Posterior cingulate gyrus (tissue), 11 donors: ENCODE data around the gene DCST2.

Source experiments
- DNase-seq, 10 donors: peaks; one replicate each; pipeline versions ENCODE4 v3.0.0 to v3.0.0-alpha.2; 2020 to 2021; ENCODE audit warnings: mixed read lengths in 3 of 10
- intact Hi-C: fragments of 100-400 bp; cut with DNase I; formaldehyde crosslinking; loops from one replicate; pipeline ENCODE4 v1.15.1; 2023

Gene DCST2

DNA sequence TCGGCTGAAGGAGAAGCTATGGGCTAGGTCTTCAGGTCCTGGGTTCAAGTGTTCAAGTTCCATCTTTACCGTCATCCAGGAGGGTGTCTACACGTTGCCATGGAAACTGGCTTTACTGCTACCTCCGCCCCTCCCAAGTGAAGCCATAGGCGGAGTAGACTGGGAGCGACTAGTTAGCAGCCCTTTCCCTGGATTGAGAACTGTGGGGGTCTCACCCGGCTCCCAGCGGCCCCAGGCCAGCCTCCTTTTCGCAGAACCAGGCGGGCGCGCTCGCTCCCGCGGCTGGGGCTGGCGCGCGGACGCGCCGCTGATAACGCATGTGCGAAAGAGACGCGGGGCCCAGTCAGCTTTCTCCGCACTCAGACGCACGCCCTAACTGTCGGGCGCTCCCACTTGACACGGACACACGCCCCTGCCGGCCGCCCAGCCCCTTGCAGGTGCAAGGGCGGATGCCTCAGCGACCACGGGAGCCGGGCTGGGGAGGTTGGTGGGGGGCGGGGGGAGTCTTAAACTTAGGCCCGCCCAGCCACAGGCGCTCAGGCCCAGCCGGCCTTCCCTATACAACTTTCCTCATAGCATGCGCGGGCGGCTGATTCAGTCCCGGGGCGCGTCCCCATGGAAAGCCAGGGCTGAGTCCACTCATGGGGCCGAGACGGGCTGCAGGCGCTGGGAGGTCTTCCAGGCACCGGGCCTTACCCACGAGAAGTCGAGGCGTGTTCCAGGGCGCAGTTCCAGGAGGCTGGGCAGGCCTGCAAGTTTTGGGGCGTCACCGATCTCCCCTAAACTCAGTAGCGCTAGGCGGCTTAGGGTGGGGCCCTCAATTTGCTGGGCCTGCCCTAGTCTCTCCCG, 37.4 kb upstream of the DCST2 start:
- intact Hi-C loops: no loop called here
- peak; percentile 46 to 96 (median 72) for DNase-seq

DNA sequence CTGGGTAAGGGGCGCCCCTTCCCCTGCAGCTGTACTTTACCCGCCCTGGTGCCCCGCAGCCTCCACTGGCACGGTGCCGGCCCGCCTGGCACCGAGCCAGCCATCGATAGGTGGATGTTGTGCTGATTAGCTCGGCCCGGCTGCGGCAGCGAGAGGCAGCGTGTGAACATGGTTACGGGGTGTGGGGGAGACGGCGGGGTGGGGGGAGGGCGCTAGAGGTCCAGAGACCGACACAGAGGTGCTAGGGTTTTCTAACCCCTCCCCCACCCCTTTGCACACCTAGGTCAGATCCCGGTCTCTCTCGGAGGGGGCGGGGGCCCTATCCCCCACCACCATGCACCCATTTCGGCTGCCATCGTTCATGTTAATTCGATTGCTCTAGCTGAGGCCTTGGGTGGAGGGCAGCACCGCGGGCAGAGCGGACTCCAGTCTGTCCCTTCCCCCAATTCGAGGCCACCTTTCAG, 36.6 kb upstream of the DCST2 start:
- intact Hi-C loops: no loop called here
- peak in 1 of 10 donors; percentile 85 for DNase-seq

DNA sequence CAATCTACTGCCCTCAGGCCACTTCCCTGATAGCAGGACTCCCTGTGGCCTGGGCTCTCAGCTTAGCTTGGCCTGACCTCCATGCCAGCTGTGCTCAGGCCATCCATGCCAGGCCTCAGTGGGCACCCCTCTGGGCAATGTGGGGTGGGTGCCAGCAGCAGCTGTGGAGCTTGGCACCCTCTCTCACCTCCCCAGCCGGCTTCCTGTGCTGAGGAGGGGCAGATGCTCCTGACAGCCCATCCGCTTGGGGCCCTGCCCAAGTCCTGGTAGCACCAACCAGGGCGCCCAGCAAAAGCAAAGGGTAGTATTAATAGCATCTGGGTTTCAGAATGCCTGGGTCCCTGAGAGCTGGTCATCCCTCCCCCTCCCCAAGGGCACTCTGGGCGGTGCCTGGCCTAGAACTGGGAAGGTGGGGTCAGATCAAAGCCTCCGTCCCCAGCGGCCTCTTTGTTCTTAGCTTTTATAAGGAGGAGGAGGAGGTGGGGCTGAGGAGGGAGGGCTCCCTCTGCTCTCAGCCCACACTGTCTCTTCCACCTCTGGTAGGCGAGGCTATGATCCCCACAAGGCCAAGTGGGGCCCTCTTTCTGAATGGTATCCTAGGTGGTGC, 36.1 kb upstream of the DCST2 start:
- DNase-seq: peak in 3 of 10 donors; percentile 15 to 81 (median 71)
- intact Hi-C loops: loop anchor here (10.0 kb wide), 1 partner anchor 515 kb away; the partner anchor contains the start of gene UBE2Q1

DNA sequence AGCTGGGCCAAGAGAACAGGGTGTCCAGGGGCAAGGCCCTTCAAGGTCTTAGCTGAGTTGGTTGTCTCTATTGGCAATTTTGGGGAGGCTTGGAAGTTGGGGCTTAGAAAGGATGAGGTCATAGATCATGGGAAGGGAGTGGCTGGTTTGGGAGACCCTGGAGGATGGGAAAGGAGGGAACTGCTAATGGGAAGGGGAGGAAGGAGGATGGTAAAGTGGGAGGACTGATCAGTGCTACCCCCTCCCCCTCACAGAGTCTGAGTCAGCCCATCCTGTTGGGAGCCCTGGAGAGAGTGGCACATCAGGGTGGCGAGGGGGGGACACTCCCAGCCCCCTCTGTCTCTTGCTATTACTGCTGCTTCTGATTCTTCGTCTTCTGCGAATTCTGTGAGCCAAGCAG, 35.0 kb upstream of the DCST2 start:
- intact Hi-C loops: loop anchor here (10.0 kb wide), 1 partner anchor 514 kb away; the partner anchor contains the start of gene UBE2Q1
- no peak for DNase-seq

DNA sequence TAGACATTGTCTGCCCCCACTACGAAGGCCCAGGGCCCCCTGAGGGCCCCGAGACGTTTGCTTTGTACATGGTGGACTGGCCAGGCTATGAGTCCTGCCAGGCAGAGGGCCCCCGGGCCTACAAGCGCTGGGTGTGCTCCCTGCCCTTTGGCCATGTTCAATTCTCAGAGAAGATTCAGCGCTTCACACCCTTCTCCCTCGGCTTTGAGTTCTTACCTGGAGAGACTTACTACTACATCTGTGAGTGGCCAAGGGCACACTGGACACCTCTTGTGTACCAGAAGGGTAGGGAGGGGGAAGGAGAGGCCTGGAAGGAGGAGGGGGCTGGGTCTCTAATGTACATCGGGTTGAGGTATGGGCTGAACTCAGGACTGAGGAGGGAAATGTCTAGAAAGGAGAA, 33.2 kb upstream of the DCST2 start:
- intact Hi-C loops: loop anchor here (10.0 kb wide), 1 partner anchor 512 kb away; the partner anchor contains the start of gene UBE2Q1
- no peak for DNase-seq

DNA sequence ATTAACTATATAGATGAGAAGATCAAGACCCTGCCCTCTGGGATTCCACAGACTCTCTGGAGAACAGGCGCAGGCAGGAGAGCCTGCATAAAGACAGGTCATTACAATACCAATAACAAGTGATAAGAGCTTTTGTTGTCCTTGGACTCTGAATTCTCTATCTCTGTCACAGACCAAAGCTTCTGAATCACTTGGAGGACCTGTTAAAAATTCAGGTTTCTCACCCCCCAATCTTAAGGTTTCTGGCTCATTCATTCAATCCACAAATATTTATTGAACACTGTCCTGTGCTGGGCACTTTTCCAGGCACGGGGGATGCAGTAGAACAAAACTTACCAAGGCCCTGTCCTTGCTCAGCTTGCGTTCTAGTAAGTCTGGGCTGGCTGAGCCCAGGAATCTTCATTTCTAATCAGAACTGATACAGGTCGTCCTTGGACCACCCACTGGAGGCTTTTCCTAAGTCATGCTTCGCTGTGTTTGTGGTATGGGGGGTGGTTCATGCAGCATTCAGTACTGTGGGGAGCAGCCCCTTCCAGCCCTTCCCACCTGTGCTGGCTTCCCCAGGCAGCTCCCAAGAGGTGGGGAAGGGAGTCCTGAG, 31.4 kb upstream of the DCST2 start:
- intact Hi-C loops: loop anchor here (5.0 to 10.0 kb wide), 3 partner anchors 398 to 510 kb away; partner anchors contain the start of genes ADAR and UBE2Q1
- DNase-seq: peak in 1 of 10 donors; percentile 53

DNA sequence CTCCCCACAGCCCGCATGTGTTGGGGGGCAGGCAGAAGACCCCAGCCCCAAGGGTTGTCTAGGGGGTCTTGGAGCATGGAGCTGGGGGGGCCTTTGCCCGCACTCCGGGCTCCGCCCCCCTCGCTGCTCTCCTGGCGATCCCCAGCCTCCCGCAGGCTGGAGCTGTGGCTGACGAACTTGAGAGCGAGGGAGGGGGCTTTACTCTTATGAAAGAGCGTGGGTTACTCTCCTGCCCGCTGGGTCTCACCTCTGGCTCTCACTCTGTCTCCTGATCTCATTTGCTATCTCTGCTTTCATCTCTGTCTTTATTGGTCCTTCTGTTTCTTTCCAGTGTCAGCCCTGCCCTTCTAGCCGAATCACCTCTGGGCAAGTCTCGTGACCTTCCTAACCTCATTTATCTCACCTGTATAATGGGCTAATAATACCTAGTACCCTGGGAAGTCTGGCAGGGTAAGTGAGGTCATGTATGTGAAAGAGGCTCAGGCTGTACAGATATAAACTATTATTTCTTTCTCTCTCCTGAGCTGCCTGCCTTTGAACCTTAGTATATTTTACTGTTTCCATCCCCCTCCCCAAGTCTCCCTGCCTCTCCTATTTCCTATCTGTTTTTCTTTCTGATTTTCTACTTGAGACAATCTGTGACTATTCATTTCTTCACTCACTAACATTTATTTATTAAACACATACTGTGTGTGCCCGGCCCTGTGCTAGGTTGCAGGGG, 30.7 kb upstream of the DCST2 start:
- intact Hi-C loops: loop anchor here (5.0 to 10.0 kb wide), 3 partner anchors 397 to 509 kb away; partner anchors contain the start of genes ADAR and UBE2Q1

DNA sequence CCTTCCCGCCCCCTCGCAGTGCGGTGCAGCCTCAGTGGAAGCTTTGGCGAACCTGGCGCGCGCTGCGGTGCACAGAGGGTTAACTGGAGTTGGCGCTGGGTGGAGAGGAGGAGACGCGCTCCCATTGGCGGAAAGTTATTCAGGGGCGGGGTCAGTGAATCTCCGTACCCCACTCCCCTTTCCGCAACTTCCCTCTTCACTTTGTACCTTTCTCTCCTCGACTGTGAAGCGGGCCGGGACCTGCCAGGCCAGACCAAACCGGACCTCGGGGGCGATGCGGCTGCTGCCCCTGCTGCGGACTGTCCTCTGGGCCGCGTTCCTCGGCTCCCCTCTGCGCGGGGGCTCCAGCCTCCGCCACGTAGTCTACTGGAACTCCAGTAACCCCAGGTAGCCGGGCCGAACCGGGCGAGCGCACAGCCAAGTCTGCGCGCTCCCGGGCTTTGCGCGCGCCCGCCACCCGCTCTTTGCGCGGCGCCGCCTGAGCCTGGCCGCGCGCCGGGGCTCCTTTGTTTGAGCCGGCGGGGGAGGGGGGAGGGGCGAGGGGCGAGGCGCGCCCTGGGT, 30.0 kb upstream of the DCST2 start, which contains the start of gene EFNA4:
Gene EFNA4, plus strand, starts transcription at position 191 of the 561 bp plus-strand sequence. Its CDS starts 84 bp downstream, at position 275.
- intact Hi-C loops: loop anchor here (2.0 to 10.0 kb wide), 4 partner anchors 21 to 509 kb away; partner anchors contain the start of genes ADAR and UBE2Q1

More for the DNA sequence above, 30.7 kb upstream of the DCST2 start:
- DNase-seq: no peak

DNA sequence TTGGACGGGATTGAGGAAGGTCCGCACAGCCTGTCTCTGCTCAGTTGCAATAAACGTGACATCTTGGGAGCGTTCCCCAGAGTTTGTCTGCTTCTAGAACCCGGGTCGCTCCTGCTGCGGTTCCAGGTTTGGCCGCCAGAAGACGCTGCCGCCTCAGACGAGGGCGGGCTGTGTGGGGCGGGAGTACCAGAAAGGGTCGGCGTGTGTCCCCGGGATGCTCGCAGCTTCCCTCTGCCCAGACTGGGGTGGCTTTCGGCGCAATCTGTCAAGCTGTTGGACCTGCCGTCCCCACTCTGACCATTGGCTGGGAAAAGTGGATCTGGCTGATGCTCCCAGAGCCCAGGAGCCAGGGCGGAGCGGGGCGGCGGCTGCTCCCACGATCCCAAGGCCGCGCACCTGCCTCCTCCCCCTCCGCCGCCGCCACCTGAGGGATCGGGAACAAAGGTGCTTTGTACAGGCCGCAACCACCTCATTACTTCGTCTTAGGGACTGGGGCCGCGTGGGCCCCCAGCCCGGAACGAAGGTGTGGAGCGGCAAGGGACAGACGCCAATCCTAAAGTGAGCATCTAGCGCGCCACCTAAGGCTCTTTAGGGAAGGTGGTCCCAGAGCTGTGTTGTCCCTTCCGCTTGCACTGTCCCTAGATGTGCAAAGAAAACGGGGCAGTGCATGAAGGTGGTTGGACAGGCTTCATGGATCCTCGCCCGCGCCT, 29.3 kb upstream of the DCST2 start:
- intact Hi-C loops: loop anchor here (2.0 to 10.0 kb wide), 4 partner anchors 22 to 508 kb away; partner anchors contain the start of genes ADAR and UBE2Q1
- DNase-seq: peak in 4 of 10 donors; percentile 15 to 90 (median 64)

More for the DNA sequence above, 30.0 kb upstream of the DCST2 start, which contains the start of gene EFNA4:
- DNase-seq: peak in 7 of 10 donors; percentile 53 to 93 (median 67)

DNA sequence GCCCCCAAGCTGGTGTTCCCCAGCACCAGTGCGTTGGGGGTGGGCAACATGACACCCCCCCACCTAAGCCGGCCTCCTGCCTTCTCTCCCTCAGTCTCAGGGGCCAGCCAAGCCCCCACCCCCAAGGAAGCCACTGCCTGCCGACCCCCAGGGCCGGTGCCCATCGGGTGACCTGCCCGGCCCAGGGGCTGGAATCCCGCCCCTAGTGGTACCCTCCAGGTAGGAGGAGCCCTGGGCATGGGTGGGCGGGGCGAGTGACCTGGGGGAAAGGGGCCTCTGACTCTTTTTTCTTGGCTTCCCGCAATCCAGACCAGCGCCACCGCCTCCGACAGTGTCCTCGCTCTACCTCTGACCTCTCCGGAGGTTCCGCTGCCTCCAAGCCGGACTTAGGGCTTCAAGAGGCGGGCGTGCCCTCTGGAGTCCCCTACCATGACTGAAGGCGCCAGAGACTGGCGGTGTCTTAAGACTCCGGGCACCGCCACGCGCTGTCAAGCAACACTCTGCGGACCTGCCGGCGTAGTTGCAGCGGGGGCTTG, 28.6 kb upstream of the DCST2 start:
- peak in 1 of 10 donors; percentile 57 for DNase-seq
- intact Hi-C loops: loop anchor here (2.0 to 10.0 kb wide), 4 partner anchors 23 to 507 kb away; partner anchors contain the start of genes ADAR and UBE2Q1

DNA sequence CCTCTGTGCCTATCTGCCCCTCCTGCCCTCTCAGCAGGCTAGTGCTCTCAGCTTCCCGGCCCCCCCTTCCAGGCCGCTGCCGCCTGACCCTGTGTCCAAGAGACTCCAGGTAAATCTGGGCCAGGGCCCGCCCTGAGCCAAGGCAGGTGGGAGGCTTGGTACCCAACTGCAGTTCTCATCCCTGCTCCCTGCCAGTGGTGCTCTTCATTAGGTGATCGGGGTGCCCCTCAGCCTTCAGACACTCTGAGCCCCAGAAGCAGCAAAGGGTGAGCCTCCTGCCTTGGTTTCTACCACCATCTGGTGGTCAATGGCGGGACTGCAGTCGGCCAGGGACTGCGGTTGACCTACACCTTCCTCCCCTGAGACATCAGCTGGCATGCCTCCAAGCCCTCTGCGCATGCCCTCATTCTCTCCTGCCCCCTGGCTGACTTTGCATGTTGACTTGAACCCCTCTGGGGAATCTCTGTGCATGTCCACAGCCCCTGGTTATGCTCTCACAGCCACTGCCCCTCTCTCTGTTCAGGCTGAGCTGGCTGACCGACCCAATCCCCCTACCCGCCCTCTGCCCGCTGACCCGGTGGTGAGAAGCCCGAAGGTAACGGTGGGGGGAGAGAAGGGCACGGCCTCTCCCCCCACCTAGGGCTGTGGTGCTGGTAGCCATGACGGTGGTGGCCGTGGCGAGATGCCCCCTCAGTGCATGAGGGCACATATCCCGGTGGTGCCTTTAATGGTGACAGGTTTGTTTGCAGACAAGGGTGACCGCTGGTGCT, 28.0 kb upstream of the DCST2 start:
- peak in 9 of 10 donors; percentile 71 to 96 (median 85) for DNase-seq
- intact Hi-C loops: loop anchor here (2.0 to 10.0 kb wide), 4 partner anchors 23 to 507 kb away; partner anchors contain the start of genes ADAR and UBE2Q1

DNA sequence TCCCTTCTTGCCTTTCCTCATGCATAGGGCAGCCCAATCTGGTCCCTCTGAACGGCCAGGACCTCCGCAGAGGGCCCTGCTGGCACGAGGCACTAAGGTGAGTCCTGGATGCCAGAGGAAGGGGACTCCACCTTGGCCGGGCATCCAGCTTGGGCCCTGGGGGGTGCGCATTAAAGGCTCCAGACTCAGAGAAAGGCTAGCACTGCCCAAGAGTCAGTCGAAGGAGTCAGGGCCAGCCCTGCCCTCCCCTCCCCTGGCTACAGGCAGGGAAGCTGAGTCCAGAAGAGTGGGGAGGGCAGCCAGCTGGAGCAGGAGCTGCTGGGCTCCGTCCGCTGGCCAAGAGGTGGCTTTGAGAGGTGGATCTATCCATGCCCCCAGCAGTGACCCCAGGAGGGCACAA, 27.2 kb upstream of the DCST2 start:
- intact Hi-C loops: loop anchor here (5.0 to 10.0 kb wide), 3 partner anchors 393 to 506 kb away; partner anchors contain the start of genes ADAR and UBE2Q1
- DNase-seq: peak in 1 of 10 donors; percentile 73

DNA sequence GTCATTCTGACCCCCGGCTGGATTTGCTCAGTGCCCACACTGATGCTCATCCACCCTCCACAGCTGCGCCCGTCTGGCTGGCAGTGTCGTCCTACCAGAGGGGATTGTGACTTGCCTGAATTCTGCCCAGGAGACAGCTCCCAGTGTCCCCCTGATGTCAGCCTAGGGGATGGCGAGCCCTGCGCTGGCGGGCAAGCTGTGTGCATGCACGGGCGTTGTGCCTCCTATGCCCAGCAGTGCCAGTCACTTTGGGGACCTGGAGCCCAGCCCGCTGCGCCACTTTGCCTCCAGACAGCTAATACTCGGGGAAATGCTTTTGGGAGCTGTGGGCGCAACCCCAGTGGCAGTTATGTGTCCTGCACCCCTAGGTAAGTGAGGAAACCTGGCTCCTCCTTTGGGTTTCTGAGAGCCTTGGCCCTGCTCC, 24.2 kb upstream of the DCST2 start:
- intact Hi-C loops: no loop called here
- DNase-seq: peak in 1 of 10 donors; percentile 82

DNA sequence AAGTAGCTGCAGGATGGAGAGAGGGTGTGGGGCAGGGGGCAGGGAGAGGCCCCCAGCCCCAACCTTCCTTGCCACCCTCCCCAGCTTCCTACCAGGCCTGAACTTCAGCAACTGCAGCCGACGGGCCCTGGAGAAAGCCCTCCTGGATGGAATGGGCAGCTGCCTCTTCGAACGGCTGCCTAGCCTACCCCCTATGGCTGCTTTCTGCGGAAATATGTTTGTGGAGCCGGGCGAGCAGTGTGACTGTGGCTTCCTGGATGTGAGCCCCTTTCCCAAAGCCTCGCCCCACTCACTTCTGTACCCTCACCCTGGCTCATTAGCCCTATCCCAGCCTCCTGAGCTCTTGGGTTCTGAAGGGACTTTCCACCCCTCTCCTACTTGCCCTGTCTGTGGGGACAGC, 23.5 kb upstream of the DCST2 start:
- intact Hi-C loops: no loop called here
- DNase-seq: peak in 1 of 10 donors; percentile 54

DNA sequence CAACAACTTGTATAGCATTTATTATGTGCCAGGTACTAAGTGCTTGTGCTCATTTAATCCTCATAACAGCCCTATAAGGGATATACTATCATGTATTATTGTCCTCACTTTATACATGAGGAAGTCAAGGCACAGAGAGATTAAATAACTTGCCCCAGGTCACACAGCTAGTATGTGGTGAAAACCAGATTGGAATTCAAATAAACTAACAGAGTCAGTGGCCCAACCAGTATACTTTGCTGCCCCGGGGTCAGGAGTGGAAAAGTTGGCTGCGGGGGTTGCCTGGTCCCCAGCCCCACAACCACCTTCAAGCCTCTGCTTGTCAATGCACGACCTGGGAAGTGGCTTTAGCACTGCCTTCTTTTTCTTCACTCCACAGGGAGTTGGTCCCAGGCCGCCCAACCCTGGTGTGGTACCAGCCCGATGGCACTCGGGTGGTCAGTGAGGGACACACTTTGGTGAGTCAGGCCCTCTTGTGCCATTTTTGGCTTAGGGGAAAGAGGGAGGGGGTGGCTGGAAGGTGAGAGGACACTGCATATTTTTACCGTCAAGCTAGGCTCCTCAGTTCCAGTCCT, 20.0 kb upstream of the DCST2 start:
- intact Hi-C loops: no loop called here
- peak in 1 of 10 donors; percentile 50 for DNase-seq

DNA sequence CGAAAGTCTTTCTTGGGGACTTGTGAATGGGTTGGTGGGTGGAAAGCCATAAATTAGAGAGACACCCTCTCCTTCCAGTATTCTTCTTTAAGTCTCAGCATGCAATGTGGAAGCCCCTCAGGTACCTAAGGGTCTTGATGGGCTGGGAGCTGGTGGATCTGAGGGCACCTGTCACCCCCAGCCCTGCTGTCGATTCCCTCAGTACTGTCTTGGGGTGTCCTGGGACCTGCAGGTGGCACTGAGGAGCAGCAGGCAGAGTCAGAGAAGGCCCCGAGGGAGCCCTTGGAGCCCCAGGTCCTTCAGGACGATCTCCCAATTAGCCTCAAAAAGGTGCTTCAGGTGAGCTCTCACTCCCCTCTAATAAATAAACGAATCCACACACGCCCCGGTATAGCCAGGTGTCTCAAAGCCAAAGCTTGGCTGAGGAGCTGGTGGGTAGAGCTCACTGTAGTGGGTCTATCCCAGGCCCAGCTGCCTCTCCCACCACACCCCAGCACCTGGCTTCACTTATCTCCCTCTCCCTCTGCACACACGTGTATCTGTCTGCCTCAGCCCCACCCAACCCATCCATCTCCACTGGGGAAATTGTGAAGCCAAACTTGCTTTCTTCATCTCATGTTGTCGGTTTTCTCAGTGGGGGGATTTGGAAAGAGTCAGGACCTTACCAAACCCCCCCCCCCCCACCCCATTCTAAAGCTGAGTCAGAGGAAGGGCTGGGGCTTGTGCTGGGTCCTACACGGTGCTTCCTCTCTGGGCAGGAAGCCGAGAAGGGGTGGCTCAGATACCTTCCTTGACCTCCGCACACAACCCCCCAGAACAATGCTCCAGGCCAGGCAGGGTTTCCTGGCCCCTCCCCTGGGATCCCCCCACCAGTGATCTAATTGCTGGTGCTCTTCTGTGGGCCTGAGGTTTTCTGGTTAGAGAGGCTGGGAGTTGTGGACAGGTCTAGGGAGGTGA, 19.1 kb upstream of the DCST2 start:
- DNase-seq: no peak
- intact Hi-C loops: no loop called here
